Type B pancreatic cell (in vitro differentiated cells): ENCODE data around the gene ADD2. TPM values are rescaled to one million over a fixed set of nuclear protein-coding genes. Genes with fewer than 3 reads are reported as not detected.

Source experiments
- DNase-seq: peaks from one replicate; pipeline ENCODE4 v3.0.0; 2021; ENCODE audit warnings: mixed read lengths; ENCODE audit not compliant: unreplicated experiment; ENCODE audit errors: extremely low spot score
- H3K27ac Mint-ChIP-seq: 2 replicates; pipeline ENCODE4 v1.8.0; 2021; ENCODE audit warnings: mild to moderate bottlenecking, mixed read lengths
- H3K27me3 Mint-ChIP-seq: 2 replicates; pipeline ENCODE4 v1.8.0; 2021; ENCODE audit warnings: mixed read lengths
- H3K36me3 Mint-ChIP-seq: 2 replicates; pipeline ENCODE4 v1.8.0; 2021; ENCODE audit warnings: mixed read lengths
- H3K4me1 Mint-ChIP-seq: one replicate; pipeline ENCODE4 v1.8.0; 2021; ENCODE audit warnings: mixed read lengths; ENCODE audit not compliant: unreplicated experiment
- H3K4me3 Mint-ChIP-seq: 2 replicates; pipeline ENCODE4 v1.8.0; 2021; ENCODE audit warnings: mild to moderate bottlenecking, mixed read lengths
- H3K9me3 Mint-ChIP-seq: 2 replicates; pipeline ENCODE4 v1.8.0; 2021; ENCODE audit warnings: mixed read lengths
- total RNA-seq: library from RNA; stranded (reverse); gene quantifications from 2 replicates; pipeline ENCODE4 v1.2.1, GENCODE V29; 2021; ENCODE audit warnings: low replicate concordance
- TF ChIP-seq, protein P1 (sequence below): fragments of 200-600 bp; sonication (generic); conservative IDR thresholded peaks from 2 replicates; pipeline ENCODE4 v1.5.0; 2021; ENCODE audit warnings: antibody characterized with exemption, mild to moderate bottlenecking

ADD2 gene
- total RNA-seq, 1 donor from 2014 or later, result 5.0 TPM

DNA sequence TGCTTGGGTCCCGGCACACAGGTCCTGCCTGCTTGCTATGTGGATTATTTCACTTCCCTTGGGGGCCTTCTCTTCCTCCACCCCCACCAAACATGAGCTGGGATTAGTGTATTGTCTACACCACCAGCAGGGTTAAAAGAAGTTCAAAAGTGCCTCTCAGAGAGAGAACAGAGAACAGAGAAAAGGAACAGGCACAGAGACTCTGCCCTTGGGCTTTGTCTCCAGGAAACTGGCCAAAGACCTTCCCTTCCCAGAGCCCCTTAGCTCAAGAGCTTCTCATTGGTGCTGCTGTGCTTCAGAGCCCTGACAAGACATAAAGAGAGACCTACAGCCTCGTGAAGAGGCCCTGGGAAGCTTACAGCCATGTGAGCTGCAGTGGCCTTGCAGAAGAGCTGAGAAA is 29.5 kb upstream of the ADD2 start:
- H3K4me3 Mint-ChIP-seq, result no peak overlapping the region
- no peaks in the 10 kb centered on the region for H3K36me3 Mint-ChIP-seq
- DNase-seq, result no peak
- peaks cover 83% of the 10 kb centered on the region for H3K27me3 Mint-ChIP-seq
- peaks cover 9% of the 10 kb centered on the region for H3K9me3 Mint-ChIP-seq
- no peak overlapping the region for H3K27ac Mint-ChIP-seq
- H3K4me1 Mint-ChIP-seq, result no peaks in the 10 kb centered on the region
- TF ChIP-seq, protein P1, sequence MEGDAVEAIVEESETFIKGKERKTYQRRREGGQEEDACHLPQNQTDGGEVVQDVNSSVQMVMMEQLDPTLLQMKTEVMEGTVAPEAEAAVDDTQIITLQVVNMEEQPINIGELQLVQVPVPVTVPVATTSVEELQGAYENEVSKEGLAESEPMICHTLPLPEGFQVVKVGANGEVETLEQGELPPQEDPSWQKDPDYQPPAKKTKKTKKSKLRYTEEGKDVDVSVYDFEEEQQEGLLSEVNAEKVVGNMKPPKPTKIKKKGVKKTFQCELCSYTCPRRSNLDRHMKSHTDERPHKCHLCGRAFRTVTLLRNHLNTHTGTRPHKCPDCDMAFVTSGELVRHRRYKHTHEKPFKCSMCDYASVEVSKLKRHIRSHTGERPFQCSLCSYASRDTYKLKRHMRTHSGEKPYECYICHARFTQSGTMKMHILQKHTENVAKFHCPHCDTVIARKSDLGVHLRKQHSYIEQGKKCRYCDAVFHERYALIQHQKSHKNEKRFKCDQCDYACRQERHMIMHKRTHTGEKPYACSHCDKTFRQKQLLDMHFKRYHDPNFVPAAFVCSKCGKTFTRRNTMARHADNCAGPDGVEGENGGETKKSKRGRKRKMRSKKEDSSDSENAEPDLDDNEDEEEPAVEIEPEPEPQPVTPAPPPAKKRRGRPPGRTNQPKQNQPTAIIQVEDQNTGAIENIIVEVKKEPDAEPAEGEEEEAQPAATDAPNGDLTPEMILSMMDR, result no peak

DNA sequence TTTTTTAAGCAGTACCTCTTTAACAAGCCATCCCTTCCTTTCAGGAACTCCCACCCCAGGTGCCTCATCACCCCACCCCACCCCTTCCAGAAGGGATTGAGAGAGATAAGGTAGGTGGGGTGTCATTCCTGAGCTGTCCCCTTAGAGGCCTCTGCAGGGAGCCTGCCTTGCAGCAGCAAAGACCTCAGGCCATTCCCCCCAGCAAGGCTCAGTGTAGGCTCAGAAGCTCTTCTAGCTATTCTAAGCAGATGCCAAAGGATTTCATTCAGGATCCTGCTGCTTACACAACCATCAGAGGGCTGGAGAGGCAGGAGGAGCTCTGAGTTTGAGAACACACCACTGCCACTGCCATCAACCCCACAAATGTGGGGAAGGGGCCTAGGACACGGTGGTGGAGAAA is 28.3 kb upstream of the ADD2 start:
- Mint-ChIP-seq H3K27ac (no peak overlapping the region), H3K27me3 (peaks cover 84% of the 10 kb centered on the region), H3K4me1 (no peaks in the 10 kb centered on the region), H3K4me3 (no peak overlapping the region), H3K9me3 (peaks cover 9% of the 10 kb centered on the region), H3K36me3 (no peaks in the 10 kb centered on the region)
- no peak for DNase-seq
- TF ChIP-seq, protein P1, result no peak

DNA sequence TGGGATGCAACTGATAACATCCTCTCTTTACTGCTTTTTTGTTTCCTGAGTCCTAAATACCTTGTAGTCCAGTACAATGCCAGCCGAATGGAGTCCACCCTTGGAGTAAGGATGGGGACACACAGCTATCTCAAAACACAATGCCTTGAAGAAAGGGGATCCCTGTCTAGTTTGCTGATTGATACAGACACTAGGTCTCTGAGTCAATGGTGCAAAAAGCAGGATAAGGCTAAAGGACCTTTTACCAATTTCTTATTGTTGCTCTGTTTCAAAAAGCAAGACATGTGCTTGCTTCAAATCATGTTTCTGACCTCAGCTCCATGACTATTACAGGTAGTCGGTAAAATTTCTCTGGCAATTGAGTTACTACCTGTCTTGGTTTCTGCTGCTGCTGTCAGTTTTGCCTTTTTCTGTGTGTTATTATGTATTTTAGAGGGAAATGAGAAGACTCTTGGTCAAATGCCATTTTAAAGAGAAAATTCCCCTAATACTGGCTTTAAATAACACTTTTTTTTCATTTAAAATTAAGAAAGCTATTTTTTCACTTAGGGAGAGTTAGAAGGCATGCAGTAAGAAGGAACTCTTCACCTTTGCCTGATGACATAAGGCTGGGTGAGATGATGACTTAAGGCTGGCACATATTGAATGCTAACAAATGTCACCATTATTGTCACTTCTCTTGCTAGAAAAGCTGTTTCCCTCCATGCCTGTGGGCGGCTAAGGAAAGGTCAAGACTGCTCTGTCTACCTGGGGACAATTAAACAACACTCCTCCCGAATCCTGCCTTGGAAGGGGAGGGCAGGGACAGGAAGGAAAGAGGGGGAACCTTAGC is 27.4 kb upstream of the ADD2 start:
- DNase-seq, result no peak
- TF ChIP-seq, protein P1, result no peak
- Mint-ChIP-seq H3K4me3 (no peak overlapping the region), H3K27me3 (peaks cover 82% of the 10 kb centered on the region), H3K36me3 (no peaks in the 10 kb centered on the region), H3K27ac (no peak overlapping the region), H3K4me1 (no peaks in the 10 kb centered on the region), H3K9me3 (peaks cover 9% of the 10 kb centered on the region)

DNA sequence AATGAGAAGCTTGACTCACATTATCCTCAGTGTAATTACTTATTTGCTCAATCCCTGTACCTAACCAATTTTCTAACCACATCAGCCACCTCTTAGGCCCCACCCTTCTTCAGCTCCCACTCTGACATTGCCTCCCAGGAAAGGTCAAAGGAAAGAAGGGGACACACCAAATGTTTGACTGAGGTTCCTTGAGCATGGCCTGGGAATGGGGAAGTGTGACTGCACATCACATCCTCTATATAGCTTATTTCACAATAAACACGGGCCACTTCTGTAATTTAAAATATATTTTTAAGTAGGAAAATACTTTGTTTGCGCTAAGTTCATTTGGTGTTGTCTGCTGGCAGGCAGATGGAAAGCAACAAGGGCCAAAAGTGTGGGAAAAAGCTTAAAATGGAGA is 25.4 kb upstream of the ADD2 start:
- no peaks in the 10 kb centered on the region for H3K36me3 Mint-ChIP-seq
- DNase-seq, result no peak
- no peaks in the 10 kb centered on the region for H3K9me3 Mint-ChIP-seq
- H3K27ac Mint-ChIP-seq, result no peak overlapping the region
- H3K4me1 Mint-ChIP-seq, result peaks cover 5% of the 10 kb centered on the region
- H3K27me3 Mint-ChIP-seq, result peaks cover 86% of the 10 kb centered on the region
- TF ChIP-seq, protein P1, result no peak
- no peak overlapping the region for H3K4me3 Mint-ChIP-seq

DNA sequence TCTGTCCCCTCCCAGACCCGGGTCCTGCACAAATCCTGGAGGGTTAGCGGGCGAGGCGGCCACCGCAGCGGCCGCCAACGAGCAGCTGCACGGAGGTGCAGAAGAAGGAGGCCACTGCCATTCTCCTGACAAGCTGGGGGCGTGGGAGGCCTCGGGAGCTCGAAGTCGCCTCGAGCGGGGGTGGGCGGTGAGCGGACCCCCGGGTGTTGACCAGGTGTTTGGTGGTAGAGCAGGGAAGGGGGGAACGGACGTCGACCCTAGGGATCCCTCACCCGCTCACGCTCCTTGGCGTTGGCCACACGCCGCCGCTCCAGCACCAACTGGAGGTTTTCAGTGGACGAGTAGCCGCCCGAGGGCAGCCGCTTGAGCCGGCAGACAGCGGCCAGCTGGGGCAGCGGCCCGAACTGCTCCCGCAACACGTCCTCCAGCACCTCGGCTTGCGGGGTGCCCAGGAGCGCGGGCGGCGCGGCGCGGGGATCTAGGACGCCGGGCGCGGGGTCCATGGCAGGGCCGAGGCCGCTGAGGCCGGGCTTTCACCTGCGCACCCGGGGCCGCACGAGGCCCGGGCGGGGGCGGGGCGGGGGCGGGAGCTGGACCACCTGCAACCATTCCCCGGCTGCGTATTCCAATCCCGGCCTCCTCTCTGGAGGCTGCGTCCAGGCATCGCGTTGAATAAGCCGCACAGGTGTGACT is 22.3 kb upstream of the ADD2 start, which contains the start of gene FIGLA:
TSS of gene FIGLA (minus strand) at position 508 of the 693 bp plus-strand sequence. CDS start at position 503, 5 bp downstream.
- TF ChIP-seq, protein P1, result no peak
- Mint-ChIP-seq H3K36me3 (no peaks in the 10 kb centered on the region), H3K4me1 (peaks cover 5% of the 10 kb centered on the region), H3K9me3 (no peaks in the 10 kb centered on the region), H3K27me3 (peaks cover 93% of the 10 kb centered on the region), H3K27ac (peak within 1 kb of the TSS; percentile 13), H3K4me3 (peak within 1 kb of the TSS; percentile 87)
- no peak for DNase-seq
